ENCODE measurements around the gene RAB23. TPM values are rescaled to one million over a fixed set of nuclear protein-coding genes. Genes with fewer than 3 reads are reported as not detected.

RAB23 gene
- total RNA-seq, 2 donors from 2014 or later, result 20.4 to 22.3 TPM

GRCh38 chr6:57215260-57215659 lies 6.8 kb downstream of the RAB23 start:
- no peaks in the 10 kb centered on the region for H3K36me3 ChIP-seq
- DNase-seq (ENCODE audit: low spot score), result no peak
- H3K27me3 ChIP-seq (replicated peaks; ENCODE audit: insufficient read depth), result no peaks in the 10 kb centered on the region
- no peak overlapping the region for H3K27ac ChIP-seq
- no peaks in the 10 kb centered on the region for H3K9me3 ChIP-seq
- TF ChIP-seq POLR2AphosphoS5 (IDR thresholded peaks at IDR 0.05) (no peak), POLR2A (IDR thresholded peaks at IDR 0.05) (no peak)
- TF ChIP-seq, protein P1, sequence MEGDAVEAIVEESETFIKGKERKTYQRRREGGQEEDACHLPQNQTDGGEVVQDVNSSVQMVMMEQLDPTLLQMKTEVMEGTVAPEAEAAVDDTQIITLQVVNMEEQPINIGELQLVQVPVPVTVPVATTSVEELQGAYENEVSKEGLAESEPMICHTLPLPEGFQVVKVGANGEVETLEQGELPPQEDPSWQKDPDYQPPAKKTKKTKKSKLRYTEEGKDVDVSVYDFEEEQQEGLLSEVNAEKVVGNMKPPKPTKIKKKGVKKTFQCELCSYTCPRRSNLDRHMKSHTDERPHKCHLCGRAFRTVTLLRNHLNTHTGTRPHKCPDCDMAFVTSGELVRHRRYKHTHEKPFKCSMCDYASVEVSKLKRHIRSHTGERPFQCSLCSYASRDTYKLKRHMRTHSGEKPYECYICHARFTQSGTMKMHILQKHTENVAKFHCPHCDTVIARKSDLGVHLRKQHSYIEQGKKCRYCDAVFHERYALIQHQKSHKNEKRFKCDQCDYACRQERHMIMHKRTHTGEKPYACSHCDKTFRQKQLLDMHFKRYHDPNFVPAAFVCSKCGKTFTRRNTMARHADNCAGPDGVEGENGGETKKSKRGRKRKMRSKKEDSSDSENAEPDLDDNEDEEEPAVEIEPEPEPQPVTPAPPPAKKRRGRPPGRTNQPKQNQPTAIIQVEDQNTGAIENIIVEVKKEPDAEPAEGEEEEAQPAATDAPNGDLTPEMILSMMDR (IDR thresholded peaks at IDR 0.05), result no peak
- H3K4me3 ChIP-seq, result no peak overlapping the region
- 100% methylated on average over 1 of the region's 1 CpG for WGBS
- intact Hi-C loops (cut with DNase I), result no loop called here
- H3K4me1 ChIP-seq (replicated peaks), result no peaks in the 10 kb centered on the region

GRCh38 chr6:57210060-57210459 lies 12.0 kb downstream of the RAB23 start:
- TF ChIP-seq POLR2A (IDR thresholded peaks at IDR 0.05), result no peak
- TF ChIP-seq, protein P1 (IDR thresholded peaks at IDR 0.05), result no peak
- no peak for TF ChIP-seq POLR2AphosphoS5 (IDR thresholded peaks at IDR 0.05)
- no peaks in the 10 kb centered on the region for H3K9me3 ChIP-seq
- no peak for DNase-seq (ENCODE audit: low spot score)
- no peaks in the 10 kb centered on the region for H3K36me3 ChIP-seq
- intact Hi-C loops (cut with DNase I), result no loop called here
- H3K27me3 ChIP-seq (replicated peaks; ENCODE audit: insufficient read depth), result no peaks in the 10 kb centered on the region
- WGBS, result 99% methylated on average over 5 of the region's 5 CpGs
- no peaks in the 10 kb centered on the region for H3K4me1 ChIP-seq (replicated peaks)
- no peak overlapping the region for H3K4me3 ChIP-seq
- H3K27ac ChIP-seq, result no peak overlapping the region

DNA sequence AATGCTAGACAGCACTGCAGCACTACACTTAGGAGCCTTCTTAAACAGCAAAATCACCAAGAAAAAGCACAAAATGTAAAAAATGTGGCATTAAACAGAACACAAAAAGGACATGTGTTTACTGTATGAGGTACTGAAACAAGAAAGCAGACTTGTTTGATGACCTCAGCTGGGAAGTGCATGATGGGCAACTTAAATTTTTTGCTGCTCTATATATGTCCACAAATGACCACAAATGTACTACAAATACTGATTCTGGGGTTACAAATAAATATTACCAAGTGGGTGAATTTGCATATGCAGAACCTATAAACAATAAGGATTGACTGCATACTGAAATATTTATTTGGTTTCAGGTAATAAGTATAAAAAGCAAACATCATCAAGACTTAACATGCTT lies 13.1 kb downstream of the RAB23 start:
- Histone ChIP-seq H3K36me3 (no peaks in the 10 kb centered on the region), H3K27me3 (replicated peaks; ENCODE audit: insufficient read depth) (no peaks in the 10 kb centered on the region), H3K9me3 (no peaks in the 10 kb centered on the region), H3K4me3 (no peak overlapping the region), H3K4me1 (replicated peaks) (no peaks in the 10 kb centered on the region), H3K27ac (no peak overlapping the region)
- TF ChIP-seq POLR2AphosphoS5 (IDR thresholded peaks at IDR 0.05) (no peak), POLR2A (IDR thresholded peaks at IDR 0.05) (no peak)
- TF ChIP-seq, protein P1 (IDR thresholded peaks at IDR 0.05), result no peak
- DNase-seq (ENCODE audit: low spot score), result no peak
- intact Hi-C loops (cut with DNase I), result no loop called here

DNA sequence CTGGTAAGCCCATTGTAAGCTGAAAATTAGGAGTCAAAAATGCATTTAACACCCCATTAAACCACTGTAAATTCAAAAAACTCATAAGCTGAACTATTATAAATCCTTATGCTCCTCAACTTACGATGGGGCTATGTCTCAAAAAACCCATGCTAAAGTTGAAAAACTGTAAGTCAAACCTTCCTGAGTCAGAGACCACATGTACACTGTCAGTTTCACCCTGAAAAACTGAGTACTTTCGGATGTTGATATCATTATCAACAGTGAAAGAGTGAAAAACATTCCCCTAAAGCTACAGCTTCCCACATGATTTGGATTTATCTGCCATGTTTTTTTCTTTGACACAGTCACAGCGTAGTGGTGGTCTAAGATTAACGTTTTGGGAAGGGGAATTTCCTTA lies 14.2 kb downstream of the RAB23 start:
- Histone ChIP-seq H3K36me3 (no peaks in the 10 kb centered on the region), H3K4me3 (no peak overlapping the region), H3K27me3 (replicated peaks; ENCODE audit: insufficient read depth) (no peaks in the 10 kb centered on the region), H3K4me1 (replicated peaks) (no peaks in the 10 kb centered on the region), H3K27ac (no peak overlapping the region), H3K9me3 (no peaks in the 10 kb centered on the region)
- TF ChIP-seq, protein P1 (IDR thresholded peaks at IDR 0.05), result no peak
- TF ChIP-seq POLR2AphosphoS5 (IDR thresholded peaks at IDR 0.05) (no peak), POLR2A (IDR thresholded peaks at IDR 0.05) (no peak)
- 95% methylated on average over 4 of the region's 4 CpGs for WGBS
- DNase-seq (ENCODE audit: low spot score), result no peak
- intact Hi-C loops (cut with DNase I), result no loop called here

DNA sequence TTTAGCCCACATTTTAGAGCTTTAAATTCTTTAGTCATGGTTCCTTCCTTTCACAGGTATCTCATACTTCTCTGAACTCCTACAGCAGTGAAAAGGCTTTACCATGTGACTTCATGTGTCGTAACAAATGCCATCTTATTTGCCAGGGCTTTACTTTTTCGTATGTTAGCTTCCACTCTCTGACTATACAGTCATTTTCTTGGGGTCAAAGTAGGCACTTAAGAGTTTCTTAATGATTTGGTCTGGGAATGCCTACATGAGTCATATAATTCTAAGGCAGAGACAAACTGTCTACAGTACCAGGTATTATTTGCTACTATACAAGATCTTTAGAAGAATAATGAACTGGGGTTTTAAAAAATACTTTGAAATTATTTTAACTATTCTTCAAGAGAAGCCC lies 15.0 kb downstream of the RAB23 start:
- no peaks in the 10 kb centered on the region for H3K9me3 ChIP-seq
- intact Hi-C loops (cut with DNase I), result no loop called here
- no peaks in the 10 kb centered on the region for H3K36me3 ChIP-seq
- no peak overlapping the region for H3K27ac ChIP-seq
- no peaks in the 10 kb centered on the region for H3K27me3 ChIP-seq (replicated peaks; ENCODE audit: insufficient read depth)
- TF ChIP-seq, protein P1 (IDR thresholded peaks at IDR 0.05), result no peak
- TF ChIP-seq POLR2A (IDR thresholded peaks at IDR 0.05) (no peak), POLR2AphosphoS5 (IDR thresholded peaks at IDR 0.05) (no peak)
- no peak for DNase-seq (ENCODE audit: low spot score)
- no peak overlapping the region for H3K4me3 ChIP-seq
- H3K4me1 ChIP-seq (replicated peaks), result no peaks in the 10 kb centered on the region
- WGBS, result 75% methylated on average over 2 of the region's 2 CpGs
